CD4-positive, alpha-beta T cell treated with Interleukin-4 for 1 hour (primary cell): ENCODE measurements around the gene SAA2.
"Not testable (repeated sequence)": the region's sequence is repeated elsewhere in the genome, so short reads cannot be mapped to it uniquely, and the experiment has no call there.

Source experiments
- DNase-seq, 2 donors: peaks; one replicate each; pipeline ENCODE4 v3.0.0-alpha.2; 2020 to 2022

SAA2 gene

GRCh38 chr11:18247191-18247581 lies 1.3 kb downstream of the SAA2 start:
- DNase-seq = not testable (repeated sequence)

- peak in 1 of 2 donors; percentile 51 for DNase-seq
Measured at GRCh38 chr11:18246379-18247190, 1.9 kb downstream of the SAA2 start.

- DNase-seq = no peak
Measured at GRCh38 chr11:18245396-18245795, 3.1 kb downstream of the SAA2 start.

GRCh38 chr11:18243783-18244362 lies 4.6 kb downstream of the SAA2 start:
- DNase-seq = peak; percentile 68 to 84

GRCh38 chr11:18239655-18240054 lies 8.8 kb downstream of the SAA2 start:
- DNase-seq = no peak

- DNase-seq = no peak
Measured at GRCh38 chr11:18236664-18237356, 11.7 kb downstream of the SAA2 start, which contains the start of gene SAA4. TSS of gene SAA4 (minus strand) at chr11:18236802. CDS start at chr11:18235926, 876 bp downstream.

- DNase-seq = no peak
Measured at GRCh38 chr11:18235394-18236334, 12.8 kb downstream of the SAA2 start.

GRCh38 chr11:18233912-18234311 lies 14.6 kb downstream of the SAA2 start:
- no peak for DNase-seq

- DNase-seq = no peak
Measured at GRCh38 chr11:18230859-18231258, 17.6 kb downstream of the SAA2 start.

GRCh38 chr11:18229501-18229900 lies 19.0 kb downstream of the SAA2 start:
- DNase-seq = no peak

GRCh38 chr11:18225913-18226312 lies 22.6 kb downstream of the SAA2 start:
- DNase-seq = no peak

GRCh38 chr11:18223591-18224387 lies 24.7 kb downstream of the SAA2 start:
- no peak for DNase-seq

- DNase-seq = no peak
Measured at GRCh38 chr11:18222814-18223421, 25.6 kb downstream of the SAA2 start.

- no peak for DNase-seq
Measured at GRCh38 chr11:18221274-18221876, 27.1 kb downstream of the SAA2 start.

- DNase-seq = no peak
Measured at GRCh38 chr11:18209058-18209457, 39.4 kb downstream of the SAA2 start.

- no peak for DNase-seq
Measured at GRCh38 chr11:18204771-18205170, 43.7 kb downstream of the SAA2 start.

GRCh38 chr11:18204220-18204619 lies 44.2 kb downstream of the SAA2 start:
- no peak for DNase-seq

- DNase-seq = peak in 1 of 2 donors; percentile 2
Measured at GRCh38 chr11:18203723-18204122, 44.7 kb downstream of the SAA2 start.

- DNase-seq = not testable (repeated sequence)
Measured at GRCh38 chr11:18197738-18198137, 50.7 kb downstream of the SAA2 start.

- DNase-seq = no peak
Measured at GRCh38 chr11:18196532-18196931, 51.9 kb downstream of the SAA2 start.
